ENCODE measurements around the gene STARD3NL.
A peak's percentile ranks its signal among the peaks of the same experiment; 100 is the strongest.
"Not testable (repeated sequence)": the region's sequence is repeated elsewhere in the genome, so short reads cannot be mapped to it uniquely, and the experiment has no call there.

Gene STARD3NL

GRCh38 chr7:38178004-38178694 lies at the start of gene STARD3NL:
STARD3NL (plus strand) TSS chr7:38178245; CDS start chr7:38207505, 29,260 bp downstream.
- DNase-seq, result peak; percentile 100

- no peak for DNase-seq
Observed at GRCh38 chr7:38129162-38129561, 48.9 kb upstream of the STARD3NL start.

GRCh38 chr7:38129579-38129978 lies 48.5 kb upstream of the STARD3NL start:
- no peak for DNase-seq

- DNase-seq, result no peak
Observed at GRCh38 chr7:38138171-38138570, 39.9 kb upstream of the STARD3NL start.

GRCh38 chr7:38141187-38141586 lies 36.9 kb upstream of the STARD3NL start:
- no peak for DNase-seq

- DNase-seq, result no peak
Observed at GRCh38 chr7:38142736-38143135, 35.3 kb upstream of the STARD3NL start.

- no peak for DNase-seq
Observed at GRCh38 chr7:38147005-38147404, 31.0 kb upstream of the STARD3NL start.

- no peak for DNase-seq
Observed at GRCh38 chr7:38151556-38151955, 26.5 kb upstream of the STARD3NL start.

- DNase-seq, result no peak
Observed at GRCh38 chr7:38153515-38153914, 24.5 kb upstream of the STARD3NL start.

GRCh38 chr7:38154278-38154677 lies 23.8 kb upstream of the STARD3NL start:
- no peak for DNase-seq

- DNase-seq, result no peak
Observed at GRCh38 chr7:38160003-38160571, 18.0 kb upstream of the STARD3NL start.

GRCh38 chr7:38162036-38162435 lies 16.0 kb upstream of the STARD3NL start:
- DNase-seq, result no peak

- DNase-seq, result no peak
Observed at GRCh38 chr7:38163671-38164070, 14.4 kb upstream of the STARD3NL start.

- no peak for DNase-seq
Observed at GRCh38 chr7:38168890-38169570, 9.0 kb upstream of the STARD3NL start.

GRCh38 chr7:38169847-38170246 lies 8.2 kb upstream of the STARD3NL start:
- no peak for DNase-seq

GRCh38 chr7:38171623-38172391 lies 6.2 kb upstream of the STARD3NL start:
- no peak for DNase-seq

- DNase-seq, result not testable (repeated sequence)
Observed at GRCh38 chr7:38175547-38175946, 2.5 kb upstream of the STARD3NL start.

- DNase-seq, result no peak
Observed at GRCh38 chr7:38177621-38178003, 433 bp upstream of the STARD3NL start.

GRCh38 chr7:38178695-38179344 lies 775 bp downstream of the STARD3NL start:
- no peak for DNase-seq

- no peak for DNase-seq
Observed at GRCh38 chr7:38179776-38180226, 1.8 kb downstream of the STARD3NL start.

GRCh38 chr7:38181111-38181510 lies 3.1 kb downstream of the STARD3NL start:
- DNase-seq, result no peak

GRCh38 chr7:38182450-38182849 lies 4.4 kb downstream of the STARD3NL start:
- no peak for DNase-seq
